T-cell (primary cell): ENCODE data around the gene FAM237A. TPM values are rescaled to one million over a fixed set of nuclear protein-coding genes. Genes with fewer than 3 reads are reported as not detected.

ENCODE experiments used
- ATAC-seq, 4 experiments: fragments of 200-7000 bp in 3 of 4; fragments of 150-1000 bp in 1 of 4; cut with Tn5 transposase; replicated peaks in 1 of 4; 1 replicate in 3 of 4; 2 replicates in 1 of 4; pipeline ENCODE4 v1.10.0; 2021; ENCODE audit warnings: moderate library complexity in 3 of 4, mild to moderate bottlenecking in 2 of 4, moderate number of reproducible peaks in 1 of 4
- CTCF ChIA-PET, 2 donors: fragments of 300-600 bp; sonication (Branson Sonifier 250); formaldehyde crosslinking; loops; one replicate each; lab custom pipeline; 2022; ENCODE audit warnings: antibody characterized with exemption in 2 of 2; lab: Charles Lee
- POLR2A ChIA-PET, 2 donors: fragments of 300-600 bp; sonication (Branson Sonifier 250); formaldehyde crosslinking; loops; one replicate each; lab custom pipeline; 2022; ENCODE audit warnings: antibody characterized with exemption in 2 of 2; lab: Charles Lee
- DNase-seq, 35 experiments: peaks; one replicate each; pipeline versions ENCODE4 v3.0.0 to v3.0.0-alpha.2; 2013 to 2023
- H3K27ac ChIP-seq: one replicate; pipeline ENCODE4 v1.5.1; 2013; ENCODE audit warnings: low read length
- H3K27me3 ChIP-seq, 2 experiments: replicated peaks in 1 of 2; 1 replicate in 1 of 2; 2 replicates in 1 of 2; pipeline versions ENCODE4 v1.6.1 to v1.7.0; 2013; ENCODE audit warnings: low read length in 1 of 2, mixed read lengths in 1 of 2; ENCODE audit not compliant: control insufficient read depth in 2 of 2, insufficient read depth in 2 of 2; ENCODE audit errors: extremely low read depth in 1 of 2
- H3K36me3 ChIP-seq, 2 donors: 1 replicate in 1 of 2; 2 replicates in 1 of 2; pipeline versions ENCODE4 v1.6.1 to v1.7.0; 2013; ENCODE audit warnings: low read length in 1 of 2; ENCODE audit not compliant: control insufficient read depth in 2 of 2, insufficient read depth in 1 of 2; ENCODE audit errors: extremely low read depth in 1 of 2
- H3K4me1 ChIP-seq, 2 experiments: 1 replicate in 1 of 2; 2 replicates in 1 of 2; pipeline versions ENCODE4 v1.6.1 to v1.7.0; 2013; ENCODE audit warnings: low read length in 2 of 2, mixed read lengths in 1 of 2; ENCODE audit not compliant: insufficient read depth in 2 of 2, control insufficient read depth in 1 of 2; ENCODE audit errors: extremely low read depth in 1 of 2
- H3K4me3 ChIP-seq, 2 donors: 1 replicate in 1 of 2; 2 replicates in 1 of 2; pipeline versions ENCODE4 v1.5.1 to v1.7.0; 2013; ENCODE audit warnings: mild to moderate bottlenecking in 2 of 2, low read length in 1 of 2, moderate library complexity in 1 of 2; ENCODE audit not compliant: control insufficient read depth in 1 of 2; ENCODE audit errors: extremely low read depth in 1 of 2
- H3K9me3 ChIP-seq: 2 replicates; pipeline ENCODE4 v1.7.0; 2013
- H3K27ac Mint-ChIP-seq, 2 donors: one replicate each; pipeline ENCODE4 v1.8.0; 2020 to 2021; ENCODE audit warnings: mild to moderate bottlenecking in 2 of 2, mixed read lengths in 2 of 2
- H3K27me3 Mint-ChIP-seq, 2 donors: one replicate each; pipeline ENCODE4 v1.8.0; 2021 to 2022; ENCODE audit warnings: mixed read lengths in 2 of 2
- H3K36me3 Mint-ChIP-seq: one replicate; pipeline ENCODE4 v1.8.0; 2021; ENCODE audit warnings: mixed read lengths
- H3K4me1 Mint-ChIP-seq, 3 donors: one replicate each; pipeline ENCODE4 v1.8.0; 2020 to 2022; ENCODE audit warnings: mixed read lengths in 3 of 3, mild to moderate bottlenecking in 1 of 3
- H3K4me3 Mint-ChIP-seq, 3 donors: one replicate each; pipeline ENCODE4 v1.8.0; 2020 to 2022; ENCODE audit warnings: mild to moderate bottlenecking in 3 of 3, mixed read lengths in 3 of 3, moderate library complexity in 3 of 3
- H3K9me3 Mint-ChIP-seq, 3 donors: one replicate each; pipeline ENCODE4 v1.8.0; 2020 to 2022; ENCODE audit warnings: mixed read lengths in 3 of 3
- WGBS: methylation state at CpG from one replicate; pipeline ENCODE4 v1.1.5; 2013; ENCODE audit warnings: missing lambda C conversion rate; ENCODE audit not compliant: insufficient coverage; 5-methylcytosine and 5-hydroxymethylcytosine counted together
- total RNA-seq, 35 experiments: library from RNA in 6 of 35; stranded (reverse) in 6 of 35; fragments of 120-200 nt in 1 of 35; gene quantifications; one replicate each; pipeline versions ENCODE4 v1.2.1 to v1.2.4 and lab custom pipeline; 2013 to 2026

FAM237A gene
- total RNA-seq: not detected
- total RNA-seq (2013): not detected
- total RNA-seq (lab: John Stamatoyannopoulos, UW): 0 to 0.13 (median 0) reads per million in 29 experiments

GRCh38 chr2:206642075-206643025 is at the start of gene FAM237A:
Gene FAM237A, plus strand, starts transcription at chr2:206642487. Its CDS starts 1,750 bp downstream, at chr2:206644237.
- no peaks in the 10 kb centered on the region for H3K4me1 Mint-ChIP-seq
- DNase-seq: peak in 2 of 35 experiments; percentile 2 to 24
- H3K27ac ChIP-seq: no peak within 1 kb of the TSS
- peaks cover 16 to 19% of the 10 kb centered on the region in 2 experiments for H3K27me3 ChIP-seq
- H3K4me3 Mint-ChIP-seq: no peak within 1 kb of the TSS
- WGBS: 23% methylated on average over 48 of the region's 56 CpGs
- H3K27ac Mint-ChIP-seq: no peak within 1 kb of the TSS
- ATAC-seq: no peak
- H3K36me3 Mint-ChIP-seq: no peaks in the 10 kb centered on the region
- no peaks in the 10 kb centered on the region for H3K4me1 ChIP-seq
- ChIA-PET POLR2A (interaction anchor here in 1 of 2 donors (0.6 kb wide), 1 partner anchor 14 kb away, joined by 3 read pairs; no protein-coding TSS in a partner anchor), CTCF (no interaction called here)
- no peak within 1 kb of the TSS for H3K4me3 ChIP-seq
- peaks cover 13 to 19% of the 10 kb centered on the region in 2 donors for H3K27me3 Mint-ChIP-seq
- H3K9me3 Mint-ChIP-seq: no peaks in the 10 kb centered on the region
- no peaks in the 10 kb centered on the region for H3K36me3 ChIP-seq
- no peaks in the 10 kb centered on the region for H3K9me3 ChIP-seq

DNA sequence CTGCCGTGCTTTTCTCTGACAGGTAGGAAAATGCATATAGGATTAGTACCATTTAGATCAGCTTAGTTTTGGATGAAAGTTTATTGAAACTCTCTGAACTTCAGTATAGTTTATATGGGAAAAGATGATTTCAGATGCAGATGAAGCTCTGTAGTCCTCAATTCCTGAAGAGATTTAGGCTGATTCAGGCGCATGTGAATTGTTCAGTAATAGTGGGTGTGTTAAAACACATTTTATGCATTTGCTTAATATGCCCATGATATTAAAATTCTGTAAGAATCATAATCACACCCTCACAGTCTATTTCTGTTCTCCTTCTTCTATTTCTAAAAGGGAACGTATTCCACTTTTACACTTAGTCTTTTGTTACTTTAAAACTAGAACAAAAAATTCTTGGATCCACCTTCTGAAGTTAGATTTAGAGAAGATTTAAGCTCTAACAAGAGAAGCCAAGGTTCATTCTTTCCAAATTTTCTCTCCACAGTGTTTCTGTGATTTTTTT is 44.5 kb upstream of the FAM237A start:
- H3K36me3 ChIP-seq: no peaks in the 10 kb centered on the region
- ATAC-seq (no peak), DNase-seq (no peak)
- no peaks in the 10 kb centered on the region for H3K36me3 Mint-ChIP-seq
- H3K4me3 Mint-ChIP-seq: no peak overlapping the region
- H3K4me3 ChIP-seq: no peak overlapping the region
- ChIA-PET POLR2A (no interaction called here), CTCF (no interaction called here)
- no peak overlapping the region for H3K27ac Mint-ChIP-seq
- H3K27me3 ChIP-seq: no peaks in the 10 kb centered on the region
- 100% methylated on average over 1 of the region's 3 CpGs for WGBS
- H3K27me3 Mint-ChIP-seq: peaks cover 0 to 5% of the 10 kb centered on the region in 2 donors
- H3K27ac ChIP-seq: no peak overlapping the region
- H3K4me1 Mint-ChIP-seq: peaks cover 0 to 7% (median 4%) of the 10 kb centered on the region in 3 donors
- H3K9me3 Mint-ChIP-seq: no peaks in the 10 kb centered on the region
- peaks cover 0 to 3% of the 10 kb centered on the region in 2 experiments for H3K4me1 ChIP-seq
- H3K9me3 ChIP-seq: no peaks in the 10 kb centered on the region

DNA sequence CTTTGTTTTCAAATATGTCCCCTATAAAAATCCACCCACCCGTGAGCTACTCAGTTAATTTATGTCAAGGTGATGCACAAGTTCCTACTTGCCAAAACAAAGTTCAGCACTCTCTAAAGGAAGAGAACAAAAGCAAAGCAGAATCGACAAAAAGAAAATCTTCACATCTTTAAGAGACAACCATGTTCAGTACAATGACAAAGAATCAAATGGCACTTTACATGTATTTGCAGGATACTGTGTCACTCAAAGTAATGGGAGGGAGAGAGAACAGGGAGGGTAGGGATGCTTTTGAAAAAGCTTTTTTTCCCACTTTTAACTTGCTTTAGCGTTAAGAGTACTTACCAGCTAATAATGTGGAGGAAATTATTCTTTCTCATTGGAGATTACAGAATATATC is 39.0 kb upstream of the FAM237A start:
- Mint-ChIP-seq H3K27me3 (peaks cover 0 to 5% of the 10 kb centered on the region in 2 donors), H3K27ac (no peak overlapping the region), H3K4me3 (no peak overlapping the region), H3K4me1 (peaks cover 0 to 7% (median 4%) of the 10 kb centered on the region in 3 donors), H3K36me3 (no peaks in the 10 kb centered on the region), H3K9me3 (no peaks in the 10 kb centered on the region)
- Histone ChIP-seq H3K4me3 (no peak overlapping the region), H3K36me3 (no peaks in the 10 kb centered on the region), H3K27me3 (peaks cover 0 to 3% of the 10 kb centered on the region in 2 experiments), H3K27ac (no peak overlapping the region), H3K9me3 (no peaks in the 10 kb centered on the region), H3K4me1 (peaks cover 0 to 3% of the 10 kb centered on the region in 2 experiments)
- DNase-seq: no peak
- no peak for ATAC-seq
- ChIA-PET CTCF (no interaction called here), POLR2A (interaction anchor here in 1 of 2 donors (0.6 kb wide), 1 partner anchor 159 kb away, joined by 6 read pairs; no protein-coding TSS in a partner anchor)
- WGBS: no CpG with 5 or more reads among the region's 3 CpGs

- H3K9me3 ChIP-seq: no peaks in the 10 kb centered on the region
- POLR2A ChIA-PET: no interaction called here
- CTCF ChIA-PET: no interaction called here
Observed at GRCh38 chr2:206610451-206610850, 31.8 kb upstream of the FAM237A start.

GRCh38 chr2:206611191-206611590 is 31.1 kb upstream of the FAM237A start:
- Histone ChIP-seq H3K27me3 (no peaks in the 10 kb centered on the region), H3K27ac (no peak overlapping the region), H3K36me3 (no peaks in the 10 kb centered on the region), H3K4me3 (no peak overlapping the region), H3K4me1 (no peaks in the 10 kb centered on the region), H3K9me3 (no peaks in the 10 kb centered on the region)
- no peaks in the 10 kb centered on the region for H3K36me3 Mint-ChIP-seq
- H3K27ac Mint-ChIP-seq: no peak overlapping the region
- WGBS: 88% methylated on average over 1 of the region's 6 CpGs
- CTCF ChIA-PET: no interaction called here
- H3K27me3 Mint-ChIP-seq: no peaks in the 10 kb centered on the region
- H3K9me3 Mint-ChIP-seq: no peaks in the 10 kb centered on the region
- POLR2A ChIA-PET: no interaction called here
- H3K4me1 Mint-ChIP-seq: peaks cover 0 to 6% (median 6%) of the 10 kb centered on the region in 3 donors
- ATAC-seq: no peak
- no peak for DNase-seq
- H3K4me3 Mint-ChIP-seq: no peak overlapping the region

More at GRCh38 chr2:206610451-206610850, 31.8 kb upstream of the FAM237A start:
- ATAC-seq (no peak), DNase-seq (no peak)
- H3K27ac ChIP-seq: no peak overlapping the region
- H3K36me3 ChIP-seq: no peaks in the 10 kb centered on the region
- Mint-ChIP-seq H3K36me3 (no peaks in the 10 kb centered on the region), H3K27ac (no peak overlapping the region), H3K9me3 (no peaks in the 10 kb centered on the region), H3K27me3 (no peaks in the 10 kb centered on the region), H3K4me1 (peaks cover 0 to 6% (median 6%) of the 10 kb centered on the region in 3 donors), H3K4me3 (no peak overlapping the region)
- H3K4me1 ChIP-seq: no peaks in the 10 kb centered on the region
- 71% methylated on average over 1 of the region's 1 CpG for WGBS
- H3K27me3 ChIP-seq: peaks cover 0 to 3% of the 10 kb centered on the region in 2 experiments
- no peak overlapping the region for H3K4me3 ChIP-seq

DNA sequence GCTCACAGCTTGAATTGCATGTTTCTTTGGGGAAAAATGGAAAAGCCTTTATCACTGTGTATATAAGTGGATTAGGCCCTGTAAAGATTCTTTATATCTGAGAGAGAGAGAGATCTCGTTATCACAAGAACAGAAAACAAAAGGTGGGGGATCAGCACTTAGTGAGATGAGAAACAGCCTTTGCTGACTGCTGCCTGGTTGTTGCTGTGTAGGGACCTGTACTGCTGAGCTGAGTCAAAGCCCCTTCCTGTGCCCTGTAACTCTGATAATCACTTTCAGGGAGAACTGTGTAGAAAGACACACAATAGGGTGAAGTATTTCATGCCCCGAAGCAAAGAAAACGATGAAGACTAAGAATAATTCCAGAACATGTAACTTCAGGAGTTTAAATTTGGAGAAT is 30.6 kb upstream of the FAM237A start:
- Mint-ChIP-seq H3K27ac (no peak overlapping the region), H3K36me3 (no peaks in the 10 kb centered on the region), H3K9me3 (no peaks in the 10 kb centered on the region), H3K4me1 (peaks cover 0 to 6% (median 6%) of the 10 kb centered on the region in 3 donors), H3K4me3 (no peak overlapping the region), H3K27me3 (no peaks in the 10 kb centered on the region)
- no peak for ATAC-seq
- Histone ChIP-seq H3K4me1 (no peaks in the 10 kb centered on the region), H3K9me3 (no peaks in the 10 kb centered on the region), H3K27me3 (no peaks in the 10 kb centered on the region), H3K36me3 (no peaks in the 10 kb centered on the region), H3K27ac (no peak overlapping the region), H3K4me3 (no peak overlapping the region)
- CTCF ChIA-PET: no interaction called here
- 75% methylated on average over 2 of the region's 3 CpGs for WGBS
- POLR2A ChIA-PET: no interaction called here
- no peak for DNase-seq
